ENCODE results near the gene YAE1. TPM values are rescaled to one million over a fixed set of nuclear protein-coding genes. Genes with fewer than 3 reads are reported as not detected.

The YAE1 gene
- total RNA-seq, 1 donor from 2014 or later: 43.6 TPM

DNA sequence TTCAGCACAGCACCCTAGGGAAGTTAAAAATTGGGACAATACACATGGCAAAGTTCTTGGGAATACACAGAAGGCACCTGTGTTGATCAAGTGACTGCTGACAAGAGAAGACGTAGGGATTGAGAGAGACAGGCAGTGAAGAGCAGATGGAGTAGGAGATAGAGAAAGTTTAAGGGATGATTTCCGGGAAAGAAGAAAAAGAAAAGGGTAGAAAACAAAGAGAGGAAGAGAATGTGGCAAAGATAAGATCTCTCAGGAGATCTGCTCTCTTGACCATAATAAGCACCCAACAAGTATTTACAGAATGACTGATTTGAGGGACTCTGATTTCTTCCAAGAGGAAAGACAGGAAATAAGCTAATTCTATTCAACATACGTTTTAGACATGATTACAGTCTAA, 42.1 kb downstream of the YAE1 start:
- no peak for TF ChIP-seq CTCF (IDR thresholded peaks at IDR 0.05; ENCODE audit: partially characterized antibody, unreplicated experiment)
- Mint-ChIP-seq H3K36me3 (ENCODE audit: unreplicated experiment) (no peaks in the 10 kb centered on the region), H3K4me3 (ENCODE audit: unreplicated experiment) (no peak overlapping the region), H3K27me3 (ENCODE audit: unreplicated experiment) (peaks cover 4% of the 10 kb centered on the region), H3K27ac (ENCODE audit: unreplicated experiment) (no peak overlapping the region), H3K4me1 (ENCODE audit: low read depth, unreplicated experiment) (peaks cover 6% of the 10 kb centered on the region), H3K9me3 (ENCODE audit: unreplicated experiment) (no peaks in the 10 kb centered on the region)
- no peak for DNase-seq

- no peaks in the 10 kb centered on the region for H3K36me3 Mint-ChIP-seq (ENCODE audit: unreplicated experiment)
- peaks cover 6% of the 10 kb centered on the region for H3K4me1 Mint-ChIP-seq (ENCODE audit: low read depth, unreplicated experiment)
- peak overlapping the region; percentile 67 for H3K4me3 Mint-ChIP-seq (ENCODE audit: unreplicated experiment)
- no peak for TF ChIP-seq CTCF (IDR thresholded peaks at IDR 0.05; ENCODE audit: partially characterized antibody, unreplicated experiment)
- no peak overlapping the region for H3K27ac Mint-ChIP-seq (ENCODE audit: unreplicated experiment)
- H3K9me3 Mint-ChIP-seq (ENCODE audit: unreplicated experiment): no peaks in the 10 kb centered on the region
- peak; percentile 53 for DNase-seq
- H3K27me3 Mint-ChIP-seq (ENCODE audit: unreplicated experiment): peaks cover 4% of the 10 kb centered on the region
These were observed 43.1 kb downstream of the YAE1 start for GRCh38 chr7:39609113-39609934.

DNA sequence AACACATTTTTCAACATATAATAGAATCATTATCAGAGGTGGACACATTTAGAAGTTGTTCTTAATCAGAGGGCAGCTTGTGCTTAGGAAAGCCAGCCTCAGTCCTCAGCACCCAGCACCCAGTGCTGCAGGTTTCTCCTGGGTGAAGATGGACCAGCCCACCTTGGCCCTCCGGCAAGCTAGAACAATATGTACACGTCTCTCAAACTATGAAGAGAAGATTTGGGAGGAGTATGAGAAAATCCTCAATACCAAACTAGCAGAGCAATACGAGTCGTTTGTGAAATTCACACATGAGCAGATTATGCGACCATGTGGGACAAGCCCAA, 43.7 kb downstream of the YAE1 start:
- H3K4me3 Mint-ChIP-seq (ENCODE audit: unreplicated experiment): peak overlapping the region; percentile 64
- TF ChIP-seq CTCF (IDR thresholded peaks at IDR 0.05; ENCODE audit: partially characterized antibody, unreplicated experiment): no peak
- H3K9me3 Mint-ChIP-seq (ENCODE audit: unreplicated experiment): no peaks in the 10 kb centered on the region
- no peak overlapping the region for H3K27ac Mint-ChIP-seq (ENCODE audit: unreplicated experiment)
- DNase-seq: no peak
- peaks cover 6% of the 10 kb centered on the region for H3K4me1 Mint-ChIP-seq (ENCODE audit: low read depth, unreplicated experiment)
- peaks cover 4% of the 10 kb centered on the region for H3K27me3 Mint-ChIP-seq (ENCODE audit: unreplicated experiment)
- H3K36me3 Mint-ChIP-seq (ENCODE audit: unreplicated experiment): no peaks in the 10 kb centered on the region

- no peak for TF ChIP-seq CTCF (IDR thresholded peaks at IDR 0.05; ENCODE audit: partially characterized antibody, unreplicated experiment)
- Mint-ChIP-seq H3K4me3 (ENCODE audit: unreplicated experiment) (no peak overlapping the region), H3K9me3 (ENCODE audit: unreplicated experiment) (no peaks in the 10 kb centered on the region), H3K27ac (ENCODE audit: unreplicated experiment) (no peak overlapping the region), H3K27me3 (ENCODE audit: unreplicated experiment) (peaks cover 4% of the 10 kb centered on the region), H3K4me1 (ENCODE audit: low read depth, unreplicated experiment) (peaks cover 6% of the 10 kb centered on the region), H3K36me3 (ENCODE audit: unreplicated experiment) (no peaks in the 10 kb centered on the region)
- DNase-seq: no peak
These were observed 47.4 kb downstream of the YAE1 start for GRCh38 chr7:39613577-39613976.

- no peaks in the 10 kb centered on the region for H3K9me3 Mint-ChIP-seq (ENCODE audit: unreplicated experiment)
- H3K27ac Mint-ChIP-seq (ENCODE audit: unreplicated experiment): no peak overlapping the region
- H3K4me1 Mint-ChIP-seq (ENCODE audit: low read depth, unreplicated experiment): peaks cover under 1% of the 10 kb centered on the region
- peaks cover 4% of the 10 kb centered on the region for H3K27me3 Mint-ChIP-seq (ENCODE audit: unreplicated experiment)
- no peak for DNase-seq
- no peak for TF ChIP-seq CTCF (IDR thresholded peaks at IDR 0.05; ENCODE audit: partially characterized antibody, unreplicated experiment)
- no peak overlapping the region for H3K4me3 Mint-ChIP-seq (ENCODE audit: unreplicated experiment)
- no peaks in the 10 kb centered on the region for H3K36me3 Mint-ChIP-seq (ENCODE audit: unreplicated experiment)
These were observed 48.1 kb downstream of the YAE1 start for GRCh38 chr7:39614299-39614698.
